ENCODE measurements around the gene TIGD2.

Gene TIGD2

DNA sequence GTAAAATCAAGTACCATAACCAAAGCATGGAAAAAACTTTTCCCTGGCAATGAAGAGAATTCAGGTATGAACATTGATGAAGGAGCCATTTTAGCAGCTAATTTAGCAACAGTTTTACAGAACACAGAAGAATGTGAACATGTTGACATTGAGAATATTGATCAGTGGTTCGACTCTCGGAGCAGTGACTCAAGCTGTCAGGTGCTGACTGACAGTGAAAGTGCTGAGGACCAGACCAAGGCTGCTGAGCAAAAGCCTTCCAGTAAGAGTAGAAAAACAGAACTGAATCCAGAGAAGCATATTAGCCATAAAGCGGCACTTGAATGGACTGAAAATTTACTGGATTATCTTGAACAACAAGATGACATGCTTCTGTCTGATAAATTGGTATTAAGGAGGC, 2.8 kb downstream of the TIGD2 start:
- Histone ChIP-seq H3K4me1 (ENCODE audit: control insufficient read depth, insufficient read depth, low read length, poor library complexity, severe bottlenecking) (peaks cover 6% of the 10 kb centered on the region), H3K27me3 (replicated peaks; ENCODE audit: control insufficient read depth, insufficient read depth, low read length, poor library complexity, severe bottlenecking) (no peaks in the 10 kb centered on the region), H3K27ac (ENCODE audit: insufficient read depth, low read length, poor library complexity, severe bottlenecking) (no peak overlapping the region), H3K36me3 (ENCODE audit: control insufficient read depth, insufficient read depth, low read length) (no peaks in the 10 kb centered on the region), H3K4me3 (ENCODE audit: insufficient read depth, low read depth, low read length, poor library complexity, severe bottlenecking) (no peak overlapping the region), H3K9me3 (ENCODE audit: control insufficient read depth, low read length) (no peaks in the 10 kb centered on the region)
- DNase-seq = no peak

DNA sequence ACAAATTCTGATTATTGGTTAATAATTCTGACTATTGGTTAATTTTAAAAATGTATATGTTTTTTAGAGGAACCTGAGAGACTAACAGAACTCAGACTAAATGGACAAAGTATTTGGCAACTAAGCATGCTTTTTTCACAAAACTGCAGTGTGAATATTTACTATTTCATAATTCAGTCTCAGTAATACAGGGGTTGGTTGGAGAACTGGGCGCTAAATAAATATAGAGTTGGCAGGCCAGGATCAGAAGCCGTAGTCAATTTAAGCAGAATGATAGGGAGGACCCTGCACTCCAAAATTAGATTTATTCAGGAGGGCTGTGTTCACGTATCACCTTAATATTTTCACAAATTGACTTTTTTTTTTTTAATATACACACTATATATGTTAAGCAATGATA, 5.8 kb downstream of the TIGD2 start:
- H3K4me1 ChIP-seq (ENCODE audit: control insufficient read depth, insufficient read depth, low read length, poor library complexity, severe bottlenecking) = peaks cover 3% of the 10 kb centered on the region
- no peak for DNase-seq
- no peaks in the 10 kb centered on the region for H3K27me3 ChIP-seq (replicated peaks; ENCODE audit: control insufficient read depth, insufficient read depth, low read length, poor library complexity, severe bottlenecking)
- no peak overlapping the region for H3K4me3 ChIP-seq (ENCODE audit: insufficient read depth, low read depth, low read length, poor library complexity, severe bottlenecking)
- no peaks in the 10 kb centered on the region for H3K36me3 ChIP-seq (ENCODE audit: control insufficient read depth, insufficient read depth, low read length)
- no peak overlapping the region for H3K27ac ChIP-seq (ENCODE audit: insufficient read depth, low read length, poor library complexity, severe bottlenecking)
- no peaks in the 10 kb centered on the region for H3K9me3 ChIP-seq (ENCODE audit: control insufficient read depth, low read length)

DNA sequence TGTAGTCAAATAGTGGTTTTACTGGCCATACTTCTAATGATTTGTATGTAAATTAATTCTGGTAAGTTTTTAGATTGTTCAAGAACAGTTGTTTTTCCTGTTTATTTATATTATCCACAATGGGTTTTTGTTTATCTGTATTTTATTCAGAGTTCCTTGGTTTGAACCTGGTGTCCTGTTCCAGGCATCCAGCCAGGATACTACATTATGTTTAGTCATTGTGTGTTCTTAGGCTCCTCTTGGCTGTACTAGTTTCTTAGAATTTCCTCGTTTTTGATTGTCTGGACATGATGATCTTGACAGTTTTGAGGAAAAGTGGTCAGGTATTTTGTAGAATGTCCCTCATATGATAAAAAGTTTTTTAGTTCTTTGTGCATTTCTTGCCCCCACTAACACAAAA, 7.8 kb downstream of the TIGD2 start:
- Histone ChIP-seq H3K27me3 (replicated peaks; ENCODE audit: control insufficient read depth, insufficient read depth, low read length, poor library complexity, severe bottlenecking) (no peaks in the 10 kb centered on the region), H3K36me3 (ENCODE audit: control insufficient read depth, insufficient read depth, low read length) (no peaks in the 10 kb centered on the region), H3K4me3 (ENCODE audit: insufficient read depth, low read depth, low read length, poor library complexity, severe bottlenecking) (no peak overlapping the region), H3K9me3 (ENCODE audit: control insufficient read depth, low read length) (no peaks in the 10 kb centered on the region), H3K4me1 (ENCODE audit: control insufficient read depth, insufficient read depth, low read length, poor library complexity, severe bottlenecking) (no peaks in the 10 kb centered on the region), H3K27ac (ENCODE audit: insufficient read depth, low read length, poor library complexity, severe bottlenecking) (no peak overlapping the region)
- DNase-seq = no peak

DNA sequence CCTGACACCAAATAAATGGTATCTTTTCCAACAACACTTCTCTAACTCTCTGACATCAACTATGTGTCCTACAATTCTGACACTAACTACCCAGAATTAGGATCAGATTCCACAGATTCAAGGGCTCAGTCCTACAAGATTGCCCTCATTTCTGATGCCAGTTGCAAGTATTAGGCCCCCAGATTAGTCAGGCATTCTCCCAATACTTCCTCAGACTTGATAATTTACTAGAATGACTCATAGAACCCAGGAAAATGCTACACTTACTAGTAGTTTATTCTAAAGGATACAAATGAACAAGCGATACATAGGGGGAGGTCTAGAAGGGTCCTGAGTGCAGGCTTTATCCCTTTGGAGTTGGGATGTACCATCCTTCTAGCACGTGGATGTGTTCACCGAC, 8.5 kb downstream of the TIGD2 start:
- no peaks in the 10 kb centered on the region for H3K9me3 ChIP-seq (ENCODE audit: control insufficient read depth, low read length)
- H3K27ac ChIP-seq (ENCODE audit: insufficient read depth, low read length, poor library complexity, severe bottlenecking) = no peak overlapping the region
- no peaks in the 10 kb centered on the region for H3K36me3 ChIP-seq (ENCODE audit: control insufficient read depth, insufficient read depth, low read length)
- no peaks in the 10 kb centered on the region for H3K4me1 ChIP-seq (ENCODE audit: control insufficient read depth, insufficient read depth, low read length, poor library complexity, severe bottlenecking)
- H3K4me3 ChIP-seq (ENCODE audit: insufficient read depth, low read depth, low read length, poor library complexity, severe bottlenecking) = no peak overlapping the region
- no peaks in the 10 kb centered on the region for H3K27me3 ChIP-seq (replicated peaks; ENCODE audit: control insufficient read depth, insufficient read depth, low read length, poor library complexity, severe bottlenecking)
- DNase-seq = no peak

DNA sequence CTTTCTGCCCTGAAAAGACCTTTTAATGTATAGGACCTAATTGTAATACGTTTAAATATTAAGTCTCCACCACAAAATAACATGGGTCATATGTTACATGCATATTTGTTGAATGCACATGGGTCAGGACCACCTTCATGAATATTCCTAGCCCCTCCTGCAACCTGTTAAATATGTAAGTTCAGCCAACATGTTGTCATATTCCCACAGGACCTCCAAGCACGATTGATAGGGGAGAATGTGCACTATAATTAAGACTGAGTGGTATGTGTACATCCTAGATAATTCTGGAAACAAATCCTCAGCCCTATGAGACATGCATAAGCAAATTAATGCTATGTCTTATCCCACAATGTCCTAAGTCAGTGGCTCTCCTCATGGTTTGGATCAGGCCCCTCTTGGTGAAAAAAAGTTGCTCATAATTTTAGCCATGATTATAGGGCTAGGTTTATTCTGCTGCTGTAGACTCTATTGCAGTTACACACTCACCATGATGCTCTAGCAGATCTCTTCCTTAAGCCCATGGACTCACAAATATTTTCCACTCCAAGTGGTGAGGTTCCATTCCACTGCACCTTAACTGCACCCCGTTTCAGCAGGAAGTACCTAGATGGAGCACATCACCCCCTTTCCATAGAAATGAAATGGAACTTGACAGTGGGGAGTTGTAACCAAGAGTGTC, 10.2 kb downstream of the TIGD2 start:
- Histone ChIP-seq H3K27me3 (replicated peaks; ENCODE audit: control insufficient read depth, insufficient read depth, low read length, poor library complexity, severe bottlenecking) (no peaks in the 10 kb centered on the region), H3K4me1 (ENCODE audit: control insufficient read depth, insufficient read depth, low read length, poor library complexity, severe bottlenecking) (no peaks in the 10 kb centered on the region), H3K9me3 (ENCODE audit: control insufficient read depth, low read length) (no peaks in the 10 kb centered on the region), H3K4me3 (ENCODE audit: insufficient read depth, low read depth, low read length, poor library complexity, severe bottlenecking) (no peak overlapping the region), H3K27ac (ENCODE audit: insufficient read depth, low read length, poor library complexity, severe bottlenecking) (no peak overlapping the region), H3K36me3 (ENCODE audit: control insufficient read depth, insufficient read depth, low read length) (no peaks in the 10 kb centered on the region)
- DNase-seq = no peak

DNA sequence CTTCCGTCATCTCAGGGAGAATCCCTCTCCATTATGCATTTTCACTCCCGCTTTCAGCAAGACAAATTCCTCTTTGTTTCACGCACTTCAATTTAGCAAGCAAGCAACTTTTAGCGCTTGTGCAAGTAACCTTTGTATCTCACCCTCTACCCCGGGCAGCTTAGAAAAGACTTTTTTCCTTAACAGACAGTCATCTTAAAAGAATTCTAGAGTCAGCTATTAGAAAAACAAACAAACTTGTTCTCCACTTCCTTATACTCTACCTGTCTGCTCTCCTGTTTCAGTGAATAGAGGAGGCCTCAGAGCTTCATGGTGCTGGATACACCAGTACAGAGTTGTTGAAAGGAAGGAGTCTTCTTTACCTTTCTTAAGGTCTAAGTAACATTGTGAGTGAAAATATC, 12.1 kb downstream of the TIGD2 start:
- DNase-seq = no peak
- H3K4me1 ChIP-seq (ENCODE audit: control insufficient read depth, insufficient read depth, low read length, poor library complexity, severe bottlenecking) = no peaks in the 10 kb centered on the region
- no peaks in the 10 kb centered on the region for H3K27me3 ChIP-seq (replicated peaks; ENCODE audit: control insufficient read depth, insufficient read depth, low read length, poor library complexity, severe bottlenecking)
- H3K4me3 ChIP-seq (ENCODE audit: insufficient read depth, low read depth, low read length, poor library complexity, severe bottlenecking) = no peak overlapping the region
- H3K36me3 ChIP-seq (ENCODE audit: control insufficient read depth, insufficient read depth, low read length) = no peaks in the 10 kb centered on the region
- H3K9me3 ChIP-seq (ENCODE audit: control insufficient read depth, low read length) = no peaks in the 10 kb centered on the region
- H3K27ac ChIP-seq (ENCODE audit: insufficient read depth, low read length, poor library complexity, severe bottlenecking) = no peak overlapping the region

DNA sequence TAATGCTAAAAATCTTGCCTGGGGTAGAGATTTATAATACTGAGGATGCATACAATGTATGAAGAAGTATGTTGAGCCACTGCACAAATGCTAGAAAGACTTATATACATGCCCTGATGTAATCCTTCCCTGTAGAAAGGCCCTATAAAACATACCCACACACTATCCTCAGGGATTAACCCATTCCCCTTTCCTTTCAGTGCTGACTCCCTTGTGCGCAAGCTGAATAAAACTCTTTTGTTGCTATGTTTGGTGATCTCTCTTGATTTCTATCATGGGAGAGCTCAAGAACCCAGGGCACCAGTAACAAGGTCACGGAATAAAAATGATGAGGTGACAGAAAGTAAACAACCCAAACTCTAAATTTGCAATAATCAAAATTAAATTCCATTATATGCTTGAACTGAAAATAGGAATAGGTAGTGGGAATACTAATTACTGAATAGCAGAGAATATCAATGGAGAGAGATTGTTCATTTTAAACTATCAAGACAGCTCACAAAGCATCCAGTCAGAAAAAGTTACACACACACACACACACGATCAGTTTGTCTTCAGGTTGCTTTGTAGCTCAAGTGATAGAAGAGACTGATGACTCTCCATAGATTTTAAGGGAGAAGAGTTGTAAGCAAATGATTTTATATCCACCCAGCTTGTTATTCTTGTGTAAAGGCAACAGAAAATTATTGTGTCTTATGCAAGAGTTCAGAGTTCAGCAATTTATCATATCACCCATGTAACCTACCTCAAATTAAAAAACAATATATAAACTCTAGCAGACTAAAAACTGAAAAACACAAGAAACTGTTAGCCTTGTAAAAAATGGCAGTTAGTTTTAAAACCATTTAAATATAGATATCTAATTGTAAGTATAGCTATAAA, 14.8 kb downstream of the TIGD2 start:
- DNase-seq = no peak
- H3K4me1 ChIP-seq (ENCODE audit: control insufficient read depth, insufficient read depth, low read length, poor library complexity, severe bottlenecking) = no peaks in the 10 kb centered on the region

DNA sequence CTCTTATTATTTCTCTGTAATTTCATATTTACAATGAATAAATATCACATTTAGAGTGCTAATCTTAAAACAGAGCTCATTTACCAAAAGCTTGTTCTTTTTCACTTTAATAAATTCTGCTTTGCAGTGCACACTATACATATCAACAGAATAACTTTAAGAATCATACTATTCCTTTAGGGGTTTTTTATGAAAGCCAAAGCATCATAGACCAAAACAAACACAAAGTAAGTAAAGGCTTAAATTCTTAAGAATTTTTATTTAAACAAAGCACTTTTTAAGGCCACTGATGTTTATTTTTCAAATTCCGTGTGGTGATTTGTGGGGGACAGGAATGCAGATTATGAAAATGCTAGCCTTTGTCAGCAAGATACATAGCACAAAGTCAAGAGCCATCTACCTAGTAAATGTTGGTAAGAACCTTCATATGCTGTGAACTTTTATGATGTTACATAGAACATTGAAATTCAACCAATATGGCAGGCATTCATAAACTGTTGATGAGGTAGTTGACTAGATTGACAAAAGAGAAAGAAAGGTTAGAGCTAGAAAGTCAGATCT, 17.8 kb downstream of the TIGD2 start:
- Histone ChIP-seq H3K9me3 (ENCODE audit: control insufficient read depth, low read length) (no peaks in the 10 kb centered on the region), H3K4me1 (ENCODE audit: control insufficient read depth, insufficient read depth, low read length, poor library complexity, severe bottlenecking) (no peaks in the 10 kb centered on the region), H3K36me3 (ENCODE audit: control insufficient read depth, insufficient read depth, low read length) (no peaks in the 10 kb centered on the region), H3K4me3 (ENCODE audit: insufficient read depth, low read depth, low read length, poor library complexity, severe bottlenecking) (no peak overlapping the region), H3K27ac (ENCODE audit: insufficient read depth, low read length, poor library complexity, severe bottlenecking) (no peak overlapping the region), H3K27me3 (replicated peaks; ENCODE audit: control insufficient read depth, insufficient read depth, low read length, poor library complexity, severe bottlenecking) (no peaks in the 10 kb centered on the region)
- no peak for DNase-seq

More for the DNA sequence above, 14.8 kb downstream of the TIGD2 start:
- no peak overlapping the region for H3K27ac ChIP-seq (ENCODE audit: insufficient read depth, low read length, poor library complexity, severe bottlenecking)
- H3K36me3 ChIP-seq (ENCODE audit: control insufficient read depth, insufficient read depth, low read length) = no peaks in the 10 kb centered on the region
- H3K27me3 ChIP-seq (replicated peaks; ENCODE audit: control insufficient read depth, insufficient read depth, low read length, poor library complexity, severe bottlenecking) = no peaks in the 10 kb centered on the region
- H3K4me3 ChIP-seq (ENCODE audit: insufficient read depth, low read depth, low read length, poor library complexity, severe bottlenecking) = no peak overlapping the region
- no peaks in the 10 kb centered on the region for H3K9me3 ChIP-seq (ENCODE audit: control insufficient read depth, low read length)

DNA sequence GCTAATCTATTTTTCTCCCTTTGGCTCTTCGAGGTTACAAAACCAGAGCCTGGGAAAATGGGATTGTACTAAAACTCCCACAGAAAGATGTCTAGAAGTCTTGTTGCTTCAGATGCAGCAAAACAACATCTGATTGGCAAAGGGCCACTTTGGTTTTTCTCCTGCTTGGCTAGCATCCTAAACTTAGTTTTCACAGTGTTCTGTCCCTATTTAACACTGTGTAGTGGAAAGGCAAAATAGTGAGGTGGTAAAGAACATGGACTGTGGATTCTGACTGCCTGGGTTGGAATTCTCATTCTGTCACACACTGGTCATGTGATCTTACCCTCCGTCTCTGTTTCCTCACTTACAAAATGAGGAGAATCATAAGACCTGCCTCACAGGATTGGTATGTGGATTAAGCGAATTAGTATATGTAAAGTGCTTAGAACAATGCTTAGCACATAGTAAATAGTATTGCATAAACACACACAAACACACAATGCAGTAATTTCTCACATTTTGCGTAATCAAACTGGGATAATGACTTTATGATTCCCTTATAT, 23.5 kb downstream of the TIGD2 start:
- Histone ChIP-seq H3K4me3 (ENCODE audit: insufficient read depth, low read depth, low read length, poor library complexity, severe bottlenecking) (no peak overlapping the region), H3K27ac (ENCODE audit: insufficient read depth, low read length, poor library complexity, severe bottlenecking) (no peak overlapping the region), H3K36me3 (ENCODE audit: control insufficient read depth, insufficient read depth, low read length) (no peaks in the 10 kb centered on the region), H3K9me3 (ENCODE audit: control insufficient read depth, low read length) (no peaks in the 10 kb centered on the region), H3K4me1 (ENCODE audit: control insufficient read depth, insufficient read depth, low read length, poor library complexity, severe bottlenecking) (no peaks in the 10 kb centered on the region), H3K27me3 (replicated peaks; ENCODE audit: control insufficient read depth, insufficient read depth, low read length, poor library complexity, severe bottlenecking) (no peaks in the 10 kb centered on the region)
- no peak for DNase-seq

DNA sequence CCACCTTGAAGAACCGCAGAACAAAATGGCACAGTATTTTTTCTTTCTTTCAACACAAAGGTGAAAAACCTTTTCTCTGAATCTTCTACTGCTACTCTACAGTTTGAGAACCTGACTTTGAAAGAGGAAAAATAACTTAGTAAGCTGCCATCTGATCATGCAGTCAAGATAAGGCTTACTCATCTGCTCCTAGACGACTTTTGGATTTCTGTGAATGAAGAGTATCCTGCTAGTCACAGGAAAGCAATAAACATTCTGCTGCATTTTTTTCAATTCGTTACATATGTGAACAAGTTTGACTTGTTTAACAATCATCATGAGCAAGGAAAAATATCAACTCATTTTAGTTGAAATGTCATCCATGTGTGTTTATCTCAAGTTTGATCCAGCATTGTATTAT, 25.2 kb downstream of the TIGD2 start:
- DNase-seq = no peak

More for the DNA sequence above, 25.2 kb downstream of the TIGD2 start:
- Histone ChIP-seq H3K9me3 (ENCODE audit: control insufficient read depth, low read length) (no peaks in the 10 kb centered on the region), H3K27ac (ENCODE audit: insufficient read depth, low read length, poor library complexity, severe bottlenecking) (no peak overlapping the region), H3K4me3 (ENCODE audit: insufficient read depth, low read depth, low read length, poor library complexity, severe bottlenecking) (no peak overlapping the region), H3K27me3 (replicated peaks; ENCODE audit: control insufficient read depth, insufficient read depth, low read length, poor library complexity, severe bottlenecking) (no peaks in the 10 kb centered on the region), H3K36me3 (ENCODE audit: control insufficient read depth, insufficient read depth, low read length) (no peaks in the 10 kb centered on the region), H3K4me1 (ENCODE audit: control insufficient read depth, insufficient read depth, low read length, poor library complexity, severe bottlenecking) (no peaks in the 10 kb centered on the region)

Measured in effector memory CD4-positive, alpha-beta T cell (primary cell).